ENCODE data around the gene RAI14. TPM values are rescaled to one million over a fixed set of nuclear protein-coding genes. Genes with fewer than 3 reads are reported as not detected.

RAI14 gene
- total RNA-seq, 1 donor from 2014 or later: 92.7 TPM

GRCh38 chr5:34832568-34832967, 176.4 kb downstream of the RAI14 start:
- peaks cover 16% of the 10 kb centered on the region for H3K36me3 Mint-ChIP-seq (ENCODE audit: low read depth)
- no peak overlapping the region for H3K27ac Mint-ChIP-seq (ENCODE audit: unreplicated experiment)
- H3K9me3 Mint-ChIP-seq: no peaks in the 10 kb centered on the region
- peaks cover 17% of the 10 kb centered on the region for H3K4me1 Mint-ChIP-seq
- no peaks in the 10 kb centered on the region for H3K27me3 Mint-ChIP-seq (ENCODE audit: low read depth)
- no peak for DNase-seq (ENCODE audit: low read depth, low spot score)
- H3K4me3 Mint-ChIP-seq: no peak overlapping the region
- no peak for TF ChIP-seq CTCF (conservative IDR thresholded peaks at IDR 0.05)

DNA sequence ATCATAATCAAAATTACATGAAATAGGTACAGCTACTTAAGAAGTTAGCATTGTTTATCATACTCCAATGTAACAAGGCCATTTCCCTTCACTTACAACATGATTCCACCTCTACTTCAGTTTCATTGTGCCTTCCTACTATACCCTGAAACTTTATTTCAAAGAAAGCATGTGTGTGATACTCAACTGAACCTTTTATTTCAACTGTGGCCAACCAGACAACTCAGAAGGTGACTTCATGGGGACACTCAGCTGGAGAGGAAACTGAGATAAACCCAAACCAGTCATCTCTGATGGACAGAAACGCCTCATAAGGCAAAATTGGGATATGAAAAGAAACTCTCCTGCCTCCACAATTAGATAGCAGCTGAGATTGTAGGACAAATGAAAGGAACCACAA, 177.0 kb downstream of the RAI14 start:
- DNase-seq (ENCODE audit: low read depth, low spot score): no peak
- no peaks in the 10 kb centered on the region for H3K27me3 Mint-ChIP-seq (ENCODE audit: low read depth)
- H3K4me3 Mint-ChIP-seq: no peak overlapping the region
- no peaks in the 10 kb centered on the region for H3K9me3 Mint-ChIP-seq
- TF ChIP-seq CTCF (conservative IDR thresholded peaks at IDR 0.05): no peak
- peaks cover 19% of the 10 kb centered on the region for H3K4me1 Mint-ChIP-seq
- H3K27ac Mint-ChIP-seq (ENCODE audit: unreplicated experiment): no peak overlapping the region
- peaks cover 12% of the 10 kb centered on the region for H3K36me3 Mint-ChIP-seq (ENCODE audit: low read depth)

GRCh38 chr5:34833976-34834793, 178.1 kb downstream of the RAI14 start:
- DNase-seq (ENCODE audit: low read depth, low spot score): no peak
- Mint-ChIP-seq H3K27me3 (ENCODE audit: low read depth) (no peaks in the 10 kb centered on the region), H3K4me1 (peaks cover 28% of the 10 kb centered on the region), H3K4me3 (peak overlapping the region; percentile 4), H3K36me3 (ENCODE audit: low read depth) (peaks cover 7% of the 10 kb centered on the region), H3K27ac (ENCODE audit: unreplicated experiment) (no peak overlapping the region), H3K9me3 (no peaks in the 10 kb centered on the region)
- TF ChIP-seq CTCF (conservative IDR thresholded peaks at IDR 0.05): peak; percentile 21

DNA sequence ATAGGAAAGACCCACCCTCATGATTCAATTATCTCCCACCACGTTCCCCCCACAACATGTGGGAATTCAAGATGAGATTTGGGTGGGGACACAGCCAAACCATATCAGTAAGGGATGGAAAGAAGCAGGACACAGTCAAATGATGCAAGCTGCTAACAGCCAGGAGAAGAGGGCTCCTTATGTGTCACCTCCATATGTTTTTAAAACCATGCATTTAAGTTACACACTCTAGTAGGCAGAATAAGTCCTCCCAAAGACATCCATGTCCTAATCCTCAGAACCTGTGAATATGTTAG, 178.6 kb downstream of the RAI14 start:
- H3K36me3 Mint-ChIP-seq (ENCODE audit: low read depth): peaks cover 4% of the 10 kb centered on the region
- TF ChIP-seq CTCF (conservative IDR thresholded peaks at IDR 0.05): no peak
- no peak overlapping the region for H3K4me3 Mint-ChIP-seq
- DNase-seq (ENCODE audit: low read depth, low spot score): no peak
- H3K27ac Mint-ChIP-seq (ENCODE audit: unreplicated experiment): no peak overlapping the region
- H3K9me3 Mint-ChIP-seq: no peaks in the 10 kb centered on the region
- H3K4me1 Mint-ChIP-seq: peaks cover 34% of the 10 kb centered on the region
- no peaks in the 10 kb centered on the region for H3K27me3 Mint-ChIP-seq (ENCODE audit: low read depth)

- Mint-ChIP-seq H3K4me3 (peak overlapping the region; percentile 28), H3K9me3 (no peaks in the 10 kb centered on the region), H3K27me3 (ENCODE audit: low read depth) (no peaks in the 10 kb centered on the region), H3K36me3 (ENCODE audit: low read depth) (peaks cover 2% of the 10 kb centered on the region), H3K27ac (ENCODE audit: unreplicated experiment) (no peak overlapping the region), H3K4me1 (peaks cover 29% of the 10 kb centered on the region)
- DNase-seq (ENCODE audit: low read depth, low spot score): no peak
- no peak for TF ChIP-seq CTCF (conservative IDR thresholded peaks at IDR 0.05)
Observed at GRCh38 chr5:34835664-34836063, 179.5 kb downstream of the RAI14 start.

All from neural crest cell (in vitro differentiated cells).